HG03039 (cell line): ENCODE results near the gene TPX2.
A peak's percentile ranks its signal among the peaks of the same experiment; 100 is the strongest.
"Not testable (repeated sequence)": the region's sequence is repeated elsewhere in the genome, so short reads cannot be mapped to it uniquely, and the experiment has no call there.

Experiments used
- ATAC-seq: cut with Tn5 transposase; IDR thresholded peaks from one replicate; pipeline ENCODE4 v1.9.1; 2021; ENCODE audit warnings: mild to moderate bottlenecking, moderate library complexity; ENCODE audit not compliant: unreplicated experiment

TPX2 gene

DNA sequence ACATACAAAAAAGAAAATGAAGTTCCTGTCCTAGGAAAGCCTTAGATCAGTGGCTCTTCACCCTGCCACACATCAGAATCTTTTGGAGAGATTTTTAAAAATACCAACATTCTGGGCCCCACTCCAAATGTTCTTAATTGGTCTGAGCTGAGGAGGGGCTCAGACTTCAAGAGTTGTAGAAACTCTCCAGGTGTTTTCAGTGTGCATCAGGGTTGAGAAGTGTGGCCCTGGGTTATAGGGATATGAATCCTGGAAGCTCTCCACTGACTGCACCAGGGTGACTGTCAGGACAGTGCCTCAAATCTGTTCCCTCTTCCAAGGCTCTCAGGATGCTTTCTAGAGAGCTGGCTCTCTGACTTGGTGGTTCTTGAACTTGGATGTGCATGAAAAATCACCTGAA, 74.5 kb downstream of the TPX2 start:
- no peak for ATAC-seq

DNA sequence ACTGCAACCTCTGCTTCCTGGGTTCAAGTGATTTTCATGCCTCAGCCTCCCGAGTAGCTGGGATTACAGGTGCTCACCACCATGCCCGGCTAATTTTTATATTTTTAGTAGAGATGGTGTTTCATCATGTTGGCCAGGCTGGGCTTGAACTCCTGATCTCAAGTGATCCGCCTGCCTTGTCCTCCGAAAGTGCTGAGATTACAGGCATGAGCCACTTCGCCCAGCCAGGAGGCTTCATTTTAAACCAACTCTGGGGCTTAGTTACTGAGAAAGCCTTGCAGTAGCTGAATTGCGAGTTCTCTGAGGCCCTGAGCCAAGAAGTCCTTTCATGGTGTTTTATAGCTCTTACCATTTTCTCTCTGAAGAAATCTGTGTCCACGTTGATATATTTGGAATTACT, 75.1 kb downstream of the TPX2 start:
- not testable (repeated sequence) for ATAC-seq

DNA sequence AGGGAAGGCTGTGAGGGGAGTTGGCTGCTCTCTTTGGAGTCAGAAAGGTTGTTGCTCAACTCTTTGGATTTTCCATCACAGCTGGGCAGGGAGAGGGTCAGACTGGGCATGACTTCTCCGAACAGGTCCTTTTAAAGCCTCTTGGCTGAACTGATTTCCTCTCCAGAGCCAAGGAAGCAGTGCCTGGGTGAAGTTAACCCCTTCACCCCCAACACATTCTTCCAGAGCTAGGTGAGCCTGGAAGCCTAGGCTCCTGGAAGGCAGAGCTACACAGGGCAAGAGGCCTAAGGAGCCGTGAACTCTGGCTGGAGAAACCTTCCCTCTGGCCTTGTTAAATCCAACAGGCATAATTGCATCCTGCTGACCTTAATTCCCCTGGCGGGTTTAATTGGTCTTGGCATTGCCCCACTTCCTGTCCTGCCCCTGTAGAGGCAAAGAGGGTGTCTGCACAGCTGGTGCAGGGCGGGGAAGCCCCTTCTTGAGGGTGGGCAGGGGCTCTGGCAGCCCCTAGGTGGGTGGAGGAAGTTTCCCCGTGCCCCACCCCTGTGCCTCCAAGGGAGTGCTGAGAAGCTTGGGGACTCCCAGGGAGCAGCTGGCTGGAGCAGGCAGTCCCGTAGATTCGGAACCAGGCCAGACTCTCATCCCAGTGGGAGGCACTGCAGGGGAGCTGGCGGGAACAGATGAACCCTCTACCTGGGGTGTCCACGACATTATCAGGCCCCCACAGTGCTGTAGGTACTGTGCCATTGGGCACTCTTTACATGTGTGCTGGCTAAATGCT, 76.5 kb downstream of the TPX2 start:
- ATAC-seq: no peak

DNA sequence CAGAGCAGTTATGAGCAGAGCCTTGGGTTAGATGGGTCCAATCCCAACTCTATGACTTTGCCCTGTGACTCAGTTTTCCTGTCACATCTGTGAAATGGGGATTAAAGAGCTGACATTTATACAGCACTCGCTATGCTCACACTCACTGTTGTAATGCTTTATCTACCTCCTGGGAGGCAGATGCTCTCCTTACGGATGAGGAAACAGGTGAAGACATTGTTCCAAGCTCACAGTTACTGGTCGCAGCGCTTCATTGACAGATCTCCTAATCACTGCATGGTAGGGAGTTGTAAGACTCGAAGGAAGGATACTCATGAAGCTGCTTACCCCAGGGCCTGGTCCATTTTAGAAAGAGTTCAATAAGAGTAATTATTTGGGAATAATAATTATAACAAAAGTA, 77.1 kb downstream of the TPX2 start:
- no peak for ATAC-seq

DNA sequence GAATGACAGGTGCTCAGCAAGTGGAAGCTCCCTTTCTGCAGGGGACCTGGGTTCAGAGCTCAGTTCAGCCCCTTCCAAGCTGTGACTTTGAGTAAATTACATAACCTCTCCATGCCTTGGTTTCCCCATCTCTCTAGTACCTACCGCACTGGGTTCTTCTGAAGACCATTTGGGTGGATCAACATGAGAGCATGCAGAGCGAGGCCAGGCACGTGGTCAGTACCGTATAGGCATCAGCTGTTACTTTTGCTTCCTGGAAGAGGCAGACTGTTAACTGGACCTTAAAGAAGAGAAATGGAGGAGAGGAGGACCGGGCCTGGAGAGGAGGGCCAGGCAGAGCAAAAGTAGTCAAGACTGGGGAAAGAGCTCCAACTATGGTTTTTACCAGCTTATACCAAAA, 78.4 kb downstream of the TPX2 start:
- no peak for ATAC-seq

DNA sequence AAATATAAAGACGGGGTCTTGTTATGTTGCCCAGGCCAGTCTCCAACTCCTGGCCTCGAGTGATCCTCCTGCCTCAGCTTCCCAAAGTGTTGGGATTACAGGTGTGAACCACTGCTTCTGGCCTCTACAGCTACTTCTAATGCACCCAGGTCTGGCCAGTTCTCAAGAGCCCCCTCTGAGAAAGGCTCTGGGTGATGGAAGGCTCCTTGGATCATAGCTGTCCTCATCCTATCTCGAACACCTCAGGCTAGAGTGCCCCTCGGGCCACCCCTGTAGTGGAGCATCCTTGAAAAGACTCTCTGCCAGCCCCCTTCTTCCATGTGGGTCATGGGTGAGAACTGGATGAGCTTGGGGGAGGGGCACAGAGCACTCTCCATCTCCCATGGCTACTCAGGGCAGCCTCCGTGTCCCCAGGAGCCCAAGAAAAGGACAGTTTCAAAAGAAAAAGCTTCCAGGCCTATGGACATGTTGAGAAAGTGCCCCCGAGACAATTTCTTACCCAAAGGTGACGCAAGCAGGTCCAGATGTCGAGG, 79.4 kb downstream of the TPX2 start:
- ATAC-seq: no peak

DNA sequence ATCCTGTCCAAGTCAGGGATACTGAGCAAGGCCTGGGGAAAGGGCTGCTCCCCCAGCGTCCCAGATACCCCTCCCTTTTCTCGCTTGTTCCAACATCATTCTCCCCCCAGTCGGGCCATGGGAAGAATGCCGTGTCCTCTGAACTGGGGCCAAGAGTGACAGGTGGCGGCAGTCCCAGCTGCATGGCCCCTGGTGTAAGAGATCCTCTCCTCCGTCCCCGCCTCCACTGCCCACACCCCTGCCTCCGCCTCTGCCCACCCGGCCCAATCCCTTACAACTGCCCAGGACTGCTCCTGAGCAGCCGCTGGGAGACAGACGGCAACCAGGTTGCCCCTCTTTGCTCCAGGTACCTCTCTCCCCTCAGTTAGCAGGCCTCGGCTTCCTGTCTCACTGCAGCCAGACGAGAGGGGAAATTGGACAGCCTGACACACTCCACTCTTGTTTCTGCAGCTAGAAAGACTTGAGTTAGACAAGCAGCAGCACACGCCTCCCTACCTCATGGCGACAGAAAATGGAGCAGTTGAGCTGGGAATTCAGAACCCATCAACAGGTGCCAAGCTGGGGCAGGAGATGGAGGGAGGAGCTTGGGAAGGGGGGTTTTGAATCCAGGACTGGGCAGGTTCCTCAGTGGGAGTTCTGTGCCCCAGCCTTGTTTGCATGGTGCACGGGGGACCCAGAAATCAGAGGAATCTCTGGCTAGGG, 80.1 kb downstream of the TPX2 start, which contains the start of gene MYLK2:
Gene MYLK2, plus strand, starts transcription at position 274 of the 702 bp plus-strand sequence. Its CDS starts 225 bp downstream, at position 499.
- ATAC-seq: no peak

DNA sequence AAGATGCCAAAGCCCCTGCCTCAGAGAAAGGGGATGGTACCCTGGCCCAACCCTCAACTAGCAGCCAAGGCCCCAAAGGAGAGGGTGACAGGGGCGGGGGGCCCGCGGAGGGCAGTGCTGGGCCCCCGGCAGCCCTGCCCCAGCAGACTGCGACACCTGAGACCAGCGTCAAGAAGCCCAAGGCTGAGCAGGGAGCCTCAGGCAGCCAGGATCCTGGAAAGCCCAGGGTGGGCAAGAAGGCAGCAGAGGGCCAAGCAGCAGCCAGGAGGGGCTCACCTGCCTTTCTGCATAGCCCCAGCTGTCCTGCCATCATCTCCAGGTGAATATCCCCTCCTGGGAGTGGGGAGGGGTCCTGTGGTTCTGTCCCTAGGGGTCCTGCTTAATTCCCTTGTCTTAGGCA, 81.1 kb downstream of the TPX2 start:
- no peak for ATAC-seq

DNA sequence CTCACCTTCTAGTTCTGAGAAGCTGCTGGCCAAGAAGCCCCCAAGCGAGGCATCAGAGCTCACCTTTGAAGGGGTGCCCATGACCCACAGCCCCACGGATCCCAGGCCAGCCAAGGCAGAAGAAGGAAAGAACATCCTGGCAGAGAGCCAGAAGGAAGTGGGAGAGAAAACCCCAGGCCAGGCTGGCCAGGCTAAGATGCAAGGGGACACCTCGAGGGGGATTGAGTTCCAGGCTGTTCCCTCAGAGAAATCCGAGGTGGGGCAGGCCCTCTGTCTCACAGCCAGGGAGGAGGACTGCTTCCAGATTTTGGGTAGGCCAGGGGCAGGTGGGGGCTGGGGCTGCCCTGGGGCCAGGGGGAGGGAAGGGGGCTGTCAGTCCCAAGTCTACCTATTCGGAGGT, 82.3 kb downstream of the TPX2 start:
- ATAC-seq: no peak

DNA sequence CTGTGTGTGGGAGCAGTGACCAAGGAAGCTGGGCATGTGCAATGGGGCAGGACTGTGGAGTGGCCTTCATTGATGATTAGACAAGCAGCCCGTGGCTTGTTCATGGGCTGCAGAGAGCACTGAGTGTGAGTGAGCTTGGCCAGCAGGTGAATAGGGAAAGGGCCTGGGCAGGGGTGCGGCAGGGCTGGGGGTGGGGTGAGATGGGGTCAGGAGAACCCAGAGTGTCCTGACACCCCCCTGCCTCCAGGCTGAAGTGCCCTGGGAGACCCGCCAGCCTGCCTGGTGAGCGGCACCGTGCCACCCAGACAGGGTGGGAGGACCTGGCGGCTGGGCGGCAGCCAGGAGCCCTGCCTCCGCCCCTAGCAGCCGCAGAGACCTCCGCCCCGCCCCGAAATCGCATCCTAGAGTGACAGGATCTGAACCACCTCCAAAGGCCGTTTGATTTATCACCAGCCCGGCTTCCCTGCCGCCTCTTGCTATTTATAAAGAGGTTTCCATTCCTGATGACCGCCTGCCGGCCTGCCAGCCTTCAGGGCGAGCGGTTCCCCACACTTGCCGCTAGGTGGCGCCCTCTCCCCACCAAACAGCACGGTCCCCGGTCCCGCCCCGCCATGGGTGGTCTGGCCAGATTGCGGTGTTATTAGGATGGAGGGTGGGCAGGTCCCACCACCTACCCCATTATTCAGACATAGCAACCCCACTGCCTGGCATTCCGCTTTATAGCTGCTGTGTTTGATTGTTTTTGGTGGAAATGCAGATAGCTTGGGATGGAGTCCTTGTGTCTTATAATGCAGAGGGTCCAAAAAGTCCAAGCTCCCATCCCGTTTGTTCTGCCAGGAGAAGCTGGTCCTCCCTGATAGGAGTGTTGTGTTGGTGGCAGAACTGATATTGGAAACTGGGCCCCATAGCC, 83.6 kb downstream of the TPX2 start:
- ATAC-seq: peak; percentile 65

DNA sequence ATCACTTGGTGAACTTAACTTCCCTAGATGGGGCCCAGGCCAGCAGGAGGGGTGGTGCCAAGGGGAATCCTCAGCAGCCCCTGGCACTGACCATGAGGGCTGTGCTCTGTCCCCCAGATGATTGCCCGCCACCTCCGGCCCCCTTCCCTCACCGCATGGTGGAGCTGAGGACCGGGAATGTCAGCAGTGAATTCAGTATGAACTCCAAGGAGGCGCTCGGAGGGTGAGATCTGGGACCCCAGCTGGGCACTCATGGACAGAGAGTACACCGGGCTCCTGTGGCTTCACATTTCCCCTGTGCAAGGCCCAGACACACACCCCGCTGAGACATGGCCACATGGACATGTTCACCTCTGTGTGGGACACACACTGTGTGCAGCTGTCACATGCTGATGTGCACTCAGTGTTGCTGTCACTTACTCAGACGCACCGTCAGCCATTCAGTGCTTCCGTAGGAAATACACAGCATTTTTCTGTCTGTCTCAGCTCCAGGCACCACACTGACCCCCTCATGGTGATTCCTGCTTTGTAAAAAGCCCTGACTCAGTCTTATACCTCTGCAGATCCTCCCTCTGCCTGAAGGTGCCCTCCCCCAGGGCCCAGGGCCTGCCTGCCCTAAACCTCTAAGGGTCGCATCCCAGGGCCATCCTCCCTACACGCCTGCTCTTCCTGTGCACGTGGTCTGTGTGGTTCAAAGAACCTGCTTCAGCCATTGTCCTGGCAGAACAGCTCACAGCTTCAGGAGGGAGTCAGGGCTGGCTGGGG, 84.5 kb downstream of the TPX2 start:
- ATAC-seq: no peak

DNA sequence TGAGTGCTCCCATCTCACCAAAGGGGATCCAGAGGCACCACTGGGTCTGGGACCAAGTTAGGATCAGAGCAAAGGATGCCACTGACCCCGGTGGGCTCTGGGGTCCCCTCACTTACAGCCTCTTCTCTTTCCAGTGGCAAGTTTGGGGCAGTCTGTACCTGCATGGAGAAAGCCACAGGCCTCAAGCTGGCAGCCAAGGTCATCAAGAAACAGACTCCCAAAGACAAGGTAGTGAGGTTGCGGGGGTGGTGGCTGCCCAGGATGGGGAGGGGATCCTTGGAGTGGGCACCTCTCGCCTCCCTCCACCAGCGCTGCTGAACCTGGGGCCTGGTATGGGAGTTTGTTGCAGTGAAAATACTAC, 85.0 kb downstream of the TPX2 start:
- ATAC-seq: no peak

DNA sequence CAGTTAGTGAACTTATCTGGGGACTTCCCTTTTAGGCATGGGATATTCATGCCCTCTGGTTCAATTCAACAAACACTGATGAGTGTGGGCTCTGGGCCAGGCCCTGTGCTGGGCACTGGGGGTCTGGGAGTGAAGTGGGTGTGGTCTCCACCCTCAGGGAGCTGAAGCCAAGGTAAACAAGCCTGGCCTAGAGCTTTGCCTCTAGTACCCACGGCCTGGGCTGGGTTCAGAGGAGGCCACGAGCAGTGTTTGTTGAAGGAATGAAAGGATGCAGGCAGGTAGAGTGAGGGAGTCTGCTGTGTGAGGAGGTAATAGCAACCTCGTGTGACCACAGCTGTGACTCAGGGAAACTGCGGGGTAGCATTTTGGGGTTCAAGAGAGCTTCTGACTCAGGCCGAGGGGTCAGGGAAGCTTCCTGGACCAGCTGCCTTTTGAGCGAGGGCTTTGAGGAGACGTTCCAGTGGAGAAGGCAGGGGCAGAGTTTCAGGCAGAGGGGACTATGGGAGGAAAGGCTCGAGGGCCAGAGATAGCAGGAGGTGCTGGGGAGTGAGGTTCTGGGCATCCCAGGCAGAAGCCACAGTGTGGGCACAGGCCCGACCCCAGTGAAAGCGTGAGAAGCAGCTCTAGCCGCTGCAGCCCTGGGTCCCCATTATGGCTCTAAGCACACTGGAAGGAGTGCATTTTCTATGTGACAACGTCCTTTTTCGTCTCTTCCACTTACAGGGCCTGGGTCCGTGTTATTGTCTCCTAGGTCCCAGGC, 85.6 kb downstream of the TPX2 start:
- no peak for ATAC-seq

DNA sequence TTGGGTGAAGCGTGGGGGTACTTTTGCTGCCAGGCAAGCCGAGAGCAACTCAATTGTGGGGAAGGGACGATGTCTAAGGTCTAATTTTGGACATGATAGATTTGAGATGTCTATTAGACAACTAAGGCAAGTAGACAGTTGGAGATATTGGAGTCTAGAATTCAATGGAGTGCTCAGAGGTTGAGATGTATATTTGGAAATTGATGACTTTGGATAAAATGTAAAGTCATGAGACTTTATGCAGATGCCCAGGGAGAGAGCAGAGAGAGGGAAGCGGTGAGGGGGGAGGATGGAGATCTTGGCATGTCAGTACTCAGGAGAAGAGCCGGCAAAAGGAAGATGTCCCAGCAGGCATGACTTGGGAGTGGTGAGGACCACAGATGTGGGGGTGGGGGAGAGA, 87.0 kb downstream of the TPX2 start:
- no peak for ATAC-seq

DNA sequence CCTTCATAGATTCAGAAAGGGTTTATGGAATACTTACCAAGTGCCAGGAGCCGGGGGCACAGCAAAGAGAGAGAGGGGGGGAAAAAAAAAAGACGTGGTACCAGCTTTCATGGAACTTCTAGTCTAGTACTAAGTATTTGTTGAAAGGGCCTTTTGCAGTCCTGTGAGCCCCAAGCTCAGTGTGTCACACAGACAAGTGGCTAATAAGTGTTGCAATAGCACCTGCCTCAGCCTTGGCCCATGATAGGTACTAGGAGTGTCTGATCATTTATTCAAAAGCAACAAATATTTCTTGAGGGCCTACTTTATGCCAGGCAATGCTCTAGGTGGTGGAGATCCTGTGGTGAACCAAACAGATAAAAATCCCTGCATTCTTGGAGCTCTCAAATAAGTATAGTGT, 88.0 kb downstream of the TPX2 start:
- ATAC-seq: no peak

DNA sequence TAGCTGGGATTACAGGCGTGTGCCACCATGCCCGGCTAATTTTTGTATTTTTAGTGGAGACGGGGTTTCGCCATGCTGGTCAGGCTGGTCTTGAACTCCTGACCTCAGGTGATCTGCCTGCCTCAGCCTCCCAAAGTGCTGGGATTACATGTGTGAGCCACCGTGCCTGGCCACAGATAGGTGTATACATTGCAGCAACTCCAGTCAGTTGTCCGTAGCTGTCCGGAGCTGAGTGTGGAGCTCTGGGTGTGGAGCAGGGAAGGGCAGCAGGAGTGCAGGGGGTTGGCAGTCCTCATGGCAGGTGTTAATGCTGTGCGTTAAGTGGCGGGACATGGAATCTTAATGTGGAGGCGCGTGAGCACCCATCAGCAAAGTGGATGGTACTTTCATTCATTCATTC, 88.9 kb downstream of the TPX2 start:
- not testable (repeated sequence) for ATAC-seq

DNA sequence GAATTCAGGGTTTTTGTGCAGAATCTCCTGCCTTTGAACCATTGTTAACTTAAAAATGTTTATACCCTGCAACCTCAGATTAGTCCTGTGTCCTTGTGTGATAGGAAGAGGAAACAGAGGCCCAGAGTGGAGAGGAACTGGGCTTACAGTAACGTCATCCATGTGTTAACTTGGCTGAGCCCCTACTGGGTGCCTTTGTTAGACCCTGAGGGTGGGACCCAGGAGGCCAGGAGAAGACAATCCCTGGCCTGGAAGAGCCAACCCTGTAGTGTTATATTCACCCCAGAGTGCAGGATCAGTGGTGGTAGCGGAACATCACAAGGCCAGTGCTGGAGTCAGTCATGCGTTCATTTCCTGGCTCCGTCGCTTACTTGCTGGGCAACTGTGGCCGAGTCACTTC, 90.6 kb downstream of the TPX2 start:
- no peak for ATAC-seq

DNA sequence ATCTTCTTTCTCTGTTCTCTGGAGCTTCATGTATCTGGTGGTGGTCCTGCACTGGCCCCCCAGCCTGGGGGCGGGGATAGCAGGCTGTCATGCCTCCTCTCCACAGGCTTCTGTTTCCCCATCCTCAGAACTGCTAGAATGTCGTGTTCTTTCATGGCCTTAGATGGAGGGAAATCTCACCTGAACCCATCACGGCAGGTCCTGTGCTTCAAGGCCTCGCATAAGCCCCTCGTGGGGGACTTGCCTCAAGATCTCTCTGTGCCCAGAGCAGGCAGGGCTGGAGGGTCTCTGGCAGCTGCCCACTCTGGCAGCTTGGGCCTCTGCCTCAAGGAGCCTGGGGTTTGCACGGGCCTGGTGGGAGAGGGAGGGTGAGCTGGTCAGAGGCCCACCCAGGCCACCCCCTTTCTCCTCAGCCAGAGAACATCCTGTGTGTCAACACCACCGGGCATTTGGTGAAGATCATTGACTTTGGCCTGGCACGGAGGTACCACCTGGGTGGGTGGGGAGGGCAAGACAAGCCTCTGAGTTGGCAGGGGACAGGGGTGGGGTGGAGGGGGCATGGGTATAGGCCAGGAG, 91.4 kb downstream of the TPX2 start:
- no peak for ATAC-seq

DNA sequence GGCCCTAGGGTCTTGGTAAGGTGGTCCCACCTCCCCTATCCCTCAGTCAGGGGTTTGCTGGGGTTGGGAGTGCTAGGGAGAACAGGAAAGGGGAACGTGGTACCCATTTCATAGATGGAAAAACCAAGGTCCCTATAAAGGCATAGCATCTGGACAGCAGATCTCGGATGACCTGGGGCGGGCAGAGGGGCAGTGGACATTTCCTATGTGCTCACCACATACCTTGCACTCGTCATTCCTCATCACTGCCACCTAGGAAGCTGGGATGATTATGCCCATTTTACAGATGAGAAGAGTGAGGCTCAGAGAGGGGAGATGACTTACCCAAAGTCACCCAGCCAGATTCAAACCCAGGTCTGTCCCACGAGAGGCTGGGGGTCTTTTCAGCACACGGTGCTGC, 92.1 kb downstream of the TPX2 start:
- ATAC-seq: no peak
